Lower leg skin (tissue), 4 donors: Measurements from ENCODE around the gene GLT6D1. TPM values are rescaled to one million over a fixed set of nuclear protein-coding genes. Genes with fewer than 3 reads are reported as not detected.

Source experiments
- DNase-seq, 2 donors: peaks; one replicate each; pipeline ENCODE4 v3.0.0-alpha.2; 2019; ENCODE audit warnings: low spot score in 2 of 2
- H3K4me3 ChIP-seq: fragments of 200-600 bp; sonication (generic); 2 replicates; pipeline ENCODE4 v1.5.1; 2017; ENCODE audit warnings: mild to moderate bottlenecking, low read depth; ENCODE audit not compliant: poor library complexity, severe bottlenecking
- POLR2A ChIP-seq, 2 donors: fragments of 450-650 bp; IDR thresholded peaks; one replicate each; pipeline ENCODE4 v1.6.1; 2016 to 2017; ENCODE audit warnings: antibody characterized with exemption in 2 of 2, mild to moderate bottlenecking in 1 of 2, moderate library complexity in 1 of 2
- WGBS, 2 donors: methylation state at CpG; one replicate each; pipeline ENCODE4 v1.1.5; 2018; 5-methylcytosine and 5-hydroxymethylcytosine counted together
- intact Hi-C: fragments of 100-400 bp; cut with DNase I; formaldehyde crosslinking; loops from one replicate; pipeline ENCODE4 v1.15.0; 2023; ENCODE audit warnings: low total_unique reads
- total RNA-seq, 4 donors: library from RNA; depleted of rRNA; stranded (reverse); fragments of >200 nt; gene quantifications; one replicate each; pipeline ENCODE4 v1.1.0, GENCODE V29; 2016
- TF ChIP-seq, protein P1 (sequence below), 3 donors: fragments of 450-650 bp; IDR thresholded peaks; one replicate each; pipeline ENCODE4 v1.5.1; 2016; ENCODE audit warnings: antibody characterized with exemption in 3 of 3, mild to moderate bottlenecking in 3 of 3, moderate library complexity in 2 of 3

The GLT6D1 gene
- total RNA-seq, 4 donors from 2014 or later: not detected

GRCh38 chr9:135601988-135602387 is 37.4 kb downstream of the GLT6D1 start:
- intact Hi-C loops: no loop called here
- H3K4me3 ChIP-seq: no peak overlapping the region
- DNase-seq: peak in 1 of 2 donors; percentile 12
- 83% methylated on average over 8 of the region's 8 CpGs for WGBS, 2 donors
- TF ChIP-seq, protein P1, sequence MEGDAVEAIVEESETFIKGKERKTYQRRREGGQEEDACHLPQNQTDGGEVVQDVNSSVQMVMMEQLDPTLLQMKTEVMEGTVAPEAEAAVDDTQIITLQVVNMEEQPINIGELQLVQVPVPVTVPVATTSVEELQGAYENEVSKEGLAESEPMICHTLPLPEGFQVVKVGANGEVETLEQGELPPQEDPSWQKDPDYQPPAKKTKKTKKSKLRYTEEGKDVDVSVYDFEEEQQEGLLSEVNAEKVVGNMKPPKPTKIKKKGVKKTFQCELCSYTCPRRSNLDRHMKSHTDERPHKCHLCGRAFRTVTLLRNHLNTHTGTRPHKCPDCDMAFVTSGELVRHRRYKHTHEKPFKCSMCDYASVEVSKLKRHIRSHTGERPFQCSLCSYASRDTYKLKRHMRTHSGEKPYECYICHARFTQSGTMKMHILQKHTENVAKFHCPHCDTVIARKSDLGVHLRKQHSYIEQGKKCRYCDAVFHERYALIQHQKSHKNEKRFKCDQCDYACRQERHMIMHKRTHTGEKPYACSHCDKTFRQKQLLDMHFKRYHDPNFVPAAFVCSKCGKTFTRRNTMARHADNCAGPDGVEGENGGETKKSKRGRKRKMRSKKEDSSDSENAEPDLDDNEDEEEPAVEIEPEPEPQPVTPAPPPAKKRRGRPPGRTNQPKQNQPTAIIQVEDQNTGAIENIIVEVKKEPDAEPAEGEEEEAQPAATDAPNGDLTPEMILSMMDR (IDR thresholded peaks at IDR 0.05): no peak
- TF ChIP-seq POLR2A (IDR thresholded peaks at IDR 0.05): no peak

- intact Hi-C loops: no loop called here
- DNase-seq: peak in 1 of 2 donors; percentile 8
- H3K4me3 ChIP-seq: no peak overlapping the region
- TF ChIP-seq, protein P1 (IDR thresholded peaks at IDR 0.05): no peak
- no peak for TF ChIP-seq POLR2A (IDR thresholded peaks at IDR 0.05)
- WGBS, 2 donors: 50 to 59% methylated on average over 5 of the region's 5 CpGs
Observed at GRCh38 chr9:135600296-135600817, 39.0 kb downstream of the GLT6D1 start.

- 61 to 63% methylated on average over 2 of the region's 2 CpGs for WGBS, 2 donors
- no peak for TF ChIP-seq POLR2A (IDR thresholded peaks at IDR 0.05)
- TF ChIP-seq, protein P1 (IDR thresholded peaks at IDR 0.05): no peak
- no peak overlapping the region for H3K4me3 ChIP-seq
- intact Hi-C loops: no loop called here
- no peak for DNase-seq
Observed at GRCh38 chr9:135596211-135596610, 43.1 kb downstream of the GLT6D1 start.

DNA sequence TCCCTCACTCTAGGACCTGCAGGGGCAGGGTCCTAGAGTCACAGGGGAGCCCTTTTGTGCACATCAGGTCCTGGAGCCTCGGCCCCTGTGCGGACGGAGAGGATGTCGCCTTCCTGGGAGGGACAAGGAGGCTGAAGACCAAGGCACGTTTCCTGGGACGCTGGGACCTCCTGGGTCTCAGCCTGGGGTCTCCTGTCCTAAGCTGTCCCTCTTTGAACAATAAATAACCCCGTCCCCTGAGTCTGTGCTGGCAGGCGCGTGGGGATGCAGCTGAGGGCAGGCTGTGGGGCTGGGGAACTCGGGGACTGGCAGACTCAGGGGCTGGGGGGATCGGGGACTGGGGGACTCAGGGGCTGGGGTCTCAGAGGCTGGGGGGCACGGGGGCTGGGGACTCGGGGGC is 46.7 kb downstream of the GLT6D1 start:
- DNase-seq: no peak
- 74 to 87% methylated on average over 4 to 6 of the region's 13 CpGs for WGBS, 2 donors

DNA sequence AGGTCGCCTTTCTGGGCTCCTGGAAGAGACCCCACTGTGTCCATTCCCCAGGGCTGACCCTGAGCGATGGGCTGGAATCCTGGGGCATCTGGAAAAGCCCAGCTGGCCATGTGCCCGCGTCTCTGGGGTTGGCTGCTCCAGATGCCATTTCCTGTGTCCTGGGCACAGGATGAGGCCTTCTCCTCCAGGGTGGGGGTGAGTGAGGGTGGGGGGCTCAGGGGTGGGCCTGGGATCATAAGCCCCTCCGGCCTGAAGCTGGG is 47.1 kb downstream of the GLT6D1 start:
- intact Hi-C loops: no loop called here
- no peak overlapping the region for H3K4me3 ChIP-seq
- no peak for DNase-seq
- TF ChIP-seq, protein P1 (IDR thresholded peaks at IDR 0.05): no peak
- TF ChIP-seq POLR2A (IDR thresholded peaks at IDR 0.05): no peak
- WGBS, 2 donors: 53 to 67% methylated on average over 3 to 5 of the region's 5 CpGs

More for the DNA sequence above, 46.7 kb downstream of the GLT6D1 start:
- intact Hi-C loops: no loop called here
- no peak overlapping the region for H3K4me3 ChIP-seq
- TF ChIP-seq, protein P1 (IDR thresholded peaks at IDR 0.05): no peak
- TF ChIP-seq POLR2A (IDR thresholded peaks at IDR 0.05): no peak
